ENCODE data around the gene FARSA. TPM values are rescaled to one million over a fixed set of nuclear protein-coding genes. Genes with fewer than 3 reads are reported as not detected.

FARSA gene
- total and polyA plus RNA-seq, 10 of the 15 experiments (the other 5 are each of a cell fraction or from before 2014, with no cell fraction given), result 20.3 to 212 (median 76.4) TPM

- peak in 2 of 3 experiments; percentile 1 to 18; a peak in 1 of 6 replicates for TF ChIP-seq CTCF (IDR thresholded peaks at IDR 0.05 in 2 of 3, conservative IDR thresholded peaks at IDR 0.05 in 1 of 3; ENCODE audit: control insufficient read depth in 2 of 3, extremely low read depth in 1 of 3, insufficient read depth in 1 of 3, low read depth in 3 of 3, low read length in 3 of 3)
- TF ChIP-seq PKNOX1 (IDR thresholded peaks at IDR 0.05), result peak; percentile 91
- no peak for TF ChIP-seq IRF3 (IDR thresholded peaks at IDR 0.05)
- peak; percentile 51; the same call in 1 of the 2 replicates for TF ChIP-seq BCL11A (IDR thresholded peaks at IDR 0.05; ENCODE audit: low read depth, low read length)
- no peak for TF ChIP-seq RCOR1 (conservative IDR thresholded peaks at IDR 0.05; ENCODE audit: low read depth, low read length)
- peak; percentile 99 for TF ChIP-seq NR2F1 (conservative IDR thresholded peaks at IDR 0.05)
- TF ChIP-seq CREM (IDR thresholded peaks at IDR 0.05; ENCODE audit: low read depth), result peak; percentile 58; the same call in 1 of the 2 replicates
- TF ChIP-seq GABPA (IDR thresholded peaks at IDR 0.05; ENCODE audit: low read depth), result no peak
- TF ChIP-seq ATF7 (IDR thresholded peaks at IDR 0.05; ENCODE audit: low read depth), result peak; percentile 76
- peak; percentile 29 for TF ChIP-seq SP1 (IDR thresholded peaks at IDR 0.05; ENCODE audit: low read depth, low read length)
- peak; percentile 76 to 89; a peak in 3 of 4 replicates for TF ChIP-seq EP300 (IDR thresholded peaks at IDR 0.05; ENCODE audit: borderline replicate concordance in 1 of 2, control insufficient read depth in 1 of 2, low read depth in 2 of 2, low read length in 2 of 2)
- TF ChIP-seq NFYB (IDR thresholded peaks at IDR 0.05; ENCODE audit: insufficient read depth, low read depth, low read length), result no peak
- peak; percentile 88 for TF ChIP-seq MLLT1 (IDR thresholded peaks at IDR 0.05)
- no peak for TF ChIP-seq FOS (IDR thresholded peaks at IDR 0.05; ENCODE audit: borderline replicate concordance, extremely low read depth, insufficient read length)
- TF ChIP-seq ZNF217 (IDR thresholded peaks at IDR 0.05), result no peak
- TF ChIP-seq SREBF1 (IDR thresholded peaks at IDR 0.05; ENCODE audit: low read length), result no peak
- peak; percentile 91 for TF ChIP-seq DPF2 (IDR thresholded peaks at IDR 0.05)
- TF ChIP-seq CREB1 (IDR thresholded peaks at IDR 0.05; ENCODE audit: low read depth), result peak; percentile 38; the same call in 1 of the 2 replicates
- TF ChIP-seq CHD1 (IDR thresholded peaks at IDR 0.05; ENCODE audit: low read depth, low read length), result no peak
- peak; percentile 84; the same call in 1 of the 2 replicates for TF ChIP-seq TBL1XR1 (IDR thresholded peaks at IDR 0.05; ENCODE audit: low read depth, low read length)
- no peak for TF ChIP-seq NR2C1 (IDR thresholded peaks at IDR 0.05)
- TF ChIP-seq BCLAF1 (IDR thresholded peaks at IDR 0.05), result no peak
- no peak for TF ChIP-seq SMARCA5 (IDR thresholded peaks at IDR 0.05)
Measured at GRCh38 chr19:12899891-12900518, 33.5 kb downstream of the FARSA start (continued).

Measured in GM12878 (cell line).